ENCODE data around the gene NR6A1.

Gene NR6A1

GRCh38 chr9:124531115-124531514, 240.0 kb downstream of the NR6A1 start:
- Histone ChIP-seq H3K4me1 (no peaks in the 10 kb centered on the region), H3K9me3 (no peaks in the 10 kb centered on the region), H3K4me3 (no peak overlapping the region), H3K36me3 (replicated peaks) (no peaks in the 10 kb centered on the region), H3K27me3 (ENCODE audit: low read depth) (no peaks in the 10 kb centered on the region)
- DNase-seq (ENCODE audit: low spot score in 2 of 2) = no peak
- in situ Hi-C loops (cut with MboI; ENCODE audit: low sequenced_read_pairs) = loop anchor here (5.0 kb wide), 1 partner anchor 114 kb away; the partner anchor contains the start of gene PSMB7

- Histone ChIP-seq H3K36me3 (replicated peaks) (no peaks in the 10 kb centered on the region), H3K4me3 (no peak overlapping the region), H3K27me3 (ENCODE audit: low read depth) (no peaks in the 10 kb centered on the region), H3K9me3 (no peaks in the 10 kb centered on the region), H3K4me1 (no peaks in the 10 kb centered on the region)
- DNase-seq (ENCODE audit: low spot score in 2 of 2) = no peak
- in situ Hi-C loops (cut with MboI; ENCODE audit: low sequenced_read_pairs) = loop anchor here (5.0 kb wide), 1 partner anchor 113 kb away; the partner anchor contains the start of gene PSMB7
Observed at GRCh38 chr9:124530246-124530645, 240.9 kb downstream of the NR6A1 start.

- no peaks in the 10 kb centered on the region for H3K36me3 ChIP-seq (replicated peaks)
- no peaks in the 10 kb centered on the region for H3K27me3 ChIP-seq (ENCODE audit: low read depth)
- in situ Hi-C loops (cut with MboI; ENCODE audit: low sequenced_read_pairs) = no loop called here
- H3K4me1 ChIP-seq = no peaks in the 10 kb centered on the region
- DNase-seq (ENCODE audit: low spot score in 2 of 2) = no peak
- no peak overlapping the region for H3K4me3 ChIP-seq
- H3K9me3 ChIP-seq = no peaks in the 10 kb centered on the region
Observed at GRCh38 chr9:124527781-124528180, 243.3 kb downstream of the NR6A1 start.

GRCh38 chr9:124526174-124526573, 244.9 kb downstream of the NR6A1 start:
- no peaks in the 10 kb centered on the region for H3K36me3 ChIP-seq (replicated peaks)
- no peaks in the 10 kb centered on the region for H3K9me3 ChIP-seq
- in situ Hi-C loops (cut with MboI; ENCODE audit: low sequenced_read_pairs) = no loop called here
- no peaks in the 10 kb centered on the region for H3K27me3 ChIP-seq (ENCODE audit: low read depth)
- H3K4me1 ChIP-seq = no peaks in the 10 kb centered on the region
- DNase-seq (ENCODE audit: low spot score in 2 of 2) = no peak
- no peak overlapping the region for H3K4me3 ChIP-seq

- H3K4me1 ChIP-seq = peaks cover 8% of the 10 kb centered on the region
- no peaks in the 10 kb centered on the region for H3K36me3 ChIP-seq (replicated peaks)
- H3K9me3 ChIP-seq = no peaks in the 10 kb centered on the region
- no peak overlapping the region for H3K4me3 ChIP-seq
- peak in 1 of 2 experiments; percentile 42 for DNase-seq (ENCODE audit: low spot score in 2 of 2)
- in situ Hi-C loops (cut with MboI; ENCODE audit: low sequenced_read_pairs) = no loop called here
- H3K27me3 ChIP-seq (ENCODE audit: low read depth) = no peaks in the 10 kb centered on the region
Observed at GRCh38 chr9:124522121-124523098, 248.7 kb downstream of the NR6A1 start.

GRCh38 chr9:124521142-124521541, 250.0 kb downstream of the NR6A1 start:
- DNase-seq (ENCODE audit: low spot score in 2 of 2) = no peak
- in situ Hi-C loops (cut with MboI; ENCODE audit: low sequenced_read_pairs) = no loop called here
- Histone ChIP-seq H3K4me3 (no peak overlapping the region), H3K27me3 (ENCODE audit: low read depth) (no peaks in the 10 kb centered on the region), H3K36me3 (replicated peaks) (no peaks in the 10 kb centered on the region), H3K9me3 (no peaks in the 10 kb centered on the region), H3K4me1 (peaks cover 8% of the 10 kb centered on the region)

- peaks cover 8% of the 10 kb centered on the region for H3K4me1 ChIP-seq
- H3K4me3 ChIP-seq = no peak overlapping the region
- DNase-seq (ENCODE audit: low spot score in 2 of 2) = peak; percentile 21 to 49
- no peaks in the 10 kb centered on the region for H3K36me3 ChIP-seq (replicated peaks)
- H3K9me3 ChIP-seq = no peaks in the 10 kb centered on the region
- H3K27me3 ChIP-seq (ENCODE audit: low read depth) = no peaks in the 10 kb centered on the region
- in situ Hi-C loops (cut with MboI; ENCODE audit: low sequenced_read_pairs) = no loop called here
Observed at GRCh38 chr9:124520206-124520596, 250.9 kb downstream of the NR6A1 start.

GRCh38 chr9:124518116-124518515, 253.0 kb downstream of the NR6A1 start:
- no peak for DNase-seq (ENCODE audit: low spot score in 2 of 2)
- peaks cover 8% of the 10 kb centered on the region for H3K4me1 ChIP-seq
- in situ Hi-C loops (cut with MboI; ENCODE audit: low sequenced_read_pairs) = no loop called here
- no peaks in the 10 kb centered on the region for H3K9me3 ChIP-seq
- no peaks in the 10 kb centered on the region for H3K27me3 ChIP-seq (ENCODE audit: low read depth)
- no peaks in the 10 kb centered on the region for H3K36me3 ChIP-seq (replicated peaks)
- no peak overlapping the region for H3K4me3 ChIP-seq

GRCh38 chr9:124517600-124517999, 253.5 kb downstream of the NR6A1 start:
- H3K27me3 ChIP-seq (ENCODE audit: low read depth) = no peaks in the 10 kb centered on the region
- H3K4me3 ChIP-seq = no peak overlapping the region
- in situ Hi-C loops (cut with MboI; ENCODE audit: low sequenced_read_pairs) = no loop called here
- DNase-seq (ENCODE audit: low spot score in 2 of 2) = no peak
- H3K9me3 ChIP-seq = no peaks in the 10 kb centered on the region
- peaks cover 8% of the 10 kb centered on the region for H3K4me1 ChIP-seq
- no peaks in the 10 kb centered on the region for H3K36me3 ChIP-seq (replicated peaks)

- H3K4me1 ChIP-seq = peaks cover under 1% of the 10 kb centered on the region
- H3K4me3 ChIP-seq = no peak overlapping the region
- in situ Hi-C loops (cut with MboI; ENCODE audit: low sequenced_read_pairs) = no loop called here
- H3K36me3 ChIP-seq (replicated peaks) = no peaks in the 10 kb centered on the region
- H3K27me3 ChIP-seq (ENCODE audit: low read depth) = no peaks in the 10 kb centered on the region
- no peak for DNase-seq (ENCODE audit: low spot score in 2 of 2)
- no peaks in the 10 kb centered on the region for H3K9me3 ChIP-seq
Observed at GRCh38 chr9:124514874-124515273, 256.2 kb downstream of the NR6A1 start.

GRCh38 chr9:124514125-124514524, 257.0 kb downstream of the NR6A1 start:
- Histone ChIP-seq H3K4me3 (no peak overlapping the region), H3K9me3 (no peaks in the 10 kb centered on the region), H3K27me3 (ENCODE audit: low read depth) (no peaks in the 10 kb centered on the region), H3K36me3 (replicated peaks) (no peaks in the 10 kb centered on the region), H3K4me1 (no peaks in the 10 kb centered on the region)
- in situ Hi-C loops (cut with MboI; ENCODE audit: low sequenced_read_pairs) = no loop called here
- DNase-seq (ENCODE audit: low spot score in 2 of 2) = no peak

GRCh38 chr9:124513376-124513994, 257.6 kb downstream of the NR6A1 start:
- Histone ChIP-seq H3K27me3 (ENCODE audit: low read depth) (no peaks in the 10 kb centered on the region), H3K9me3 (no peaks in the 10 kb centered on the region), H3K36me3 (replicated peaks) (no peaks in the 10 kb centered on the region), H3K4me3 (no peak overlapping the region), H3K4me1 (no peaks in the 10 kb centered on the region)
- no peak for DNase-seq (ENCODE audit: low spot score in 2 of 2)
- in situ Hi-C loops (cut with MboI; ENCODE audit: low sequenced_read_pairs) = no loop called here

- Histone ChIP-seq H3K27me3 (ENCODE audit: low read depth) (no peaks in the 10 kb centered on the region), H3K4me3 (no peak overlapping the region), H3K36me3 (replicated peaks) (no peaks in the 10 kb centered on the region), H3K4me1 (no peaks in the 10 kb centered on the region), H3K9me3 (no peaks in the 10 kb centered on the region)
- in situ Hi-C loops (cut with MboI; ENCODE audit: low sequenced_read_pairs) = no loop called here
- no peak for DNase-seq (ENCODE audit: low spot score in 2 of 2)
Observed at GRCh38 chr9:124512806-124513204, 258.3 kb downstream of the NR6A1 start.

All from HAP-1 (cell line).